Endothelial cell of umbilical vein (primary cell): ENCODE measurements around the gene CUBN. TPM values are rescaled to one million over a fixed set of nuclear protein-coding genes. Genes with fewer than 3 reads are reported as not detected.

Experiments used
- BruUV-seq: library from RNA; stranded (reverse); fragments of 400-500 nt; replicated peaks from 2 replicates; lab custom pipeline; 2021; lab: Mats Ljungman, UMichigan
- CTCF ChIA-PET: fragments of 300-600, 350-600 bp; sonication (Branson Sonifier 250); formaldehyde crosslinking; loops from one replicate; lab custom pipeline; 2021; ENCODE audit warnings: antibody characterized with exemption, inconsistent platforms; lab: Charles Lee
- POLR2A ChIA-PET: fragments of 300-600, 350-600 bp; sonication (Branson Sonifier 250); formaldehyde crosslinking; loops from one replicate; lab custom pipeline; 2021; ENCODE audit warnings: antibody characterized with exemption, inconsistent platforms; lab: Charles Lee
- DNase-seq: peaks from one replicate; pipeline ENCODE4 v3.0.0-alpha.2; 2011; ENCODE audit warnings: low read depth, low spot score
- FAIRE-seq: peaks from 2 replicates; lab custom pipeline; 2011; peaks lifted over from hg19 to GRCh38; lab: Jason Lieb, UNC
- H2AFZ ChIP-seq: 2 replicates; pipeline ENCODE4 v1.6.0; 2012; ENCODE audit warnings: low read depth, low read length, control low read depth, inconsistent platforms
- H3K27ac ChIP-seq: 2 replicates; pipeline ENCODE4 v1.5.1; 2011; ENCODE audit warnings: low read depth, mild to moderate bottlenecking, control low read depth, low read length, moderate library complexity; ENCODE audit not compliant: insufficient read depth
- H3K27me3 ChIP-seq, 2 experiments: 2 replicates each; pipeline versions ENCODE4 v1.6.0 to v1.6.1; 2011; ENCODE audit warnings: low read length in 2 of 2, mixed read lengths in 1 of 2; ENCODE audit not compliant: control insufficient read depth in 2 of 2, insufficient read depth in 2 of 2
- H3K36me3 ChIP-seq, 2 experiments: 2 replicates in 1 of 2; 3 replicates in 1 of 2; pipeline ENCODE4 v1.5.1; 2011; ENCODE audit warnings: low read length in 2 of 2, mild to moderate bottlenecking in 1 of 2, moderate library complexity in 1 of 2; ENCODE audit not compliant: control insufficient read depth in 2 of 2, insufficient read depth in 2 of 2; ENCODE audit errors: extremely low read depth in 1 of 2
- H3K4me1 ChIP-seq: 3 replicates; pipeline ENCODE4 v1.5.1; 2011; ENCODE audit warnings: mild to moderate bottlenecking, low read length; ENCODE audit not compliant: control insufficient read depth, insufficient read depth; ENCODE audit errors: extremely low read depth
- H3K4me2 ChIP-seq: 2 replicates; pipeline ENCODE4 v1.6.1; 2011; ENCODE audit warnings: low read length, control low read depth, mixed read lengths; ENCODE audit not compliant: insufficient read depth
- H3K4me3 ChIP-seq, 3 experiments: fragments of 200-600 bp in 1 of 3; sonication (generic), shearing (Covaris generic) in 1 of 3; replicated peaks in 1 of 3; 2 replicates each; pipeline ENCODE4 v1.5.1; 2011 to 2016; ENCODE audit warnings: control low read depth in 3 of 3, low read length in 3 of 3, mild to moderate bottlenecking in 2 of 3, inconsistent platforms in 1 of 3, low read depth in 1 of 3, moderate library complexity in 1 of 3; ENCODE audit not compliant: insufficient read depth in 1 of 3
- H3K79me2 ChIP-seq: 2 replicates; pipeline ENCODE4 v1.6.0; 2012; ENCODE audit warnings: low read length, inconsistent platforms; ENCODE audit not compliant: control insufficient read depth, insufficient read depth
- H3K9ac ChIP-seq: replicated peaks from 2 replicates; pipeline ENCODE3; 2011; ENCODE audit warnings: low read length, control low read depth; ENCODE audit not compliant: insufficient read depth; ENCODE audit errors: extremely low read depth
- H3K9me1 ChIP-seq: replicated peaks from 3 replicates; pipeline ENCODE4 v1.6.0; 2011; ENCODE audit warnings: mild to moderate bottlenecking, low read length; ENCODE audit not compliant: control insufficient read depth, insufficient read depth; ENCODE audit errors: extremely low read depth
- H3K9me3 ChIP-seq: replicated peaks from 2 replicates; pipeline ENCODE4 v1.5.1; 2012; ENCODE audit warnings: low read length, inconsistent platforms; ENCODE audit not compliant: control insufficient read depth, insufficient read depth
- H4K20me1 ChIP-seq: replicated peaks from 2 replicates; pipeline ENCODE3; 2011; ENCODE audit warnings: mild to moderate bottlenecking, low read length; ENCODE audit not compliant: control insufficient read depth, insufficient read depth; ENCODE audit errors: extremely low read depth
- EZH2 ChIP-seq: IDR thresholded peaks from 2 replicates; pipeline ENCODE4 v1.6.1; 2012; ENCODE audit warnings: borderline replicate concordance, low read depth, mild to moderate bottlenecking, moderate library complexity, low read length, inconsistent platforms; ENCODE audit not compliant: severe bottlenecking
- FOS ChIP-seq: IDR thresholded peaks from 2 replicates; pipeline ENCODE4 v1.6.1; 2011; ENCODE audit warnings: mild to moderate bottlenecking, low read length, moderate library complexity, borderline replicate concordance; ENCODE audit not compliant: insufficient read depth
- GATA2 ChIP-seq: IDR thresholded peaks from 2 replicates; pipeline ENCODE4 v1.7.0; 2011; ENCODE audit warnings: low read depth, mild to moderate bottlenecking, moderate library complexity, mixed read lengths, low read length; ENCODE audit not compliant: insufficient read length, insufficient read depth
- JUN ChIP-seq: IDR thresholded peaks from 2 replicates; pipeline ENCODE4 v1.6.1; 2011; ENCODE audit warnings: borderline replicate concordance, low read depth; ENCODE audit not compliant: insufficient read length, insufficient read depth
- MYC ChIP-seq: IDR thresholded peaks from one replicate; pipeline ENCODE4 v1.6.1; 2011; ENCODE audit warnings: mild to moderate bottlenecking, low read depth, low read length
- POLR2A ChIP-seq: IDR thresholded peaks from 2 replicates; pipeline ENCODE4 v1.6.1; 2012; ENCODE audit warnings: low read depth, mild to moderate bottlenecking, control low read depth, low read length
- POLR2AphosphoS5 ChIP-seq: IDR thresholded peaks from 2 replicates; pipeline ENCODE4 v1.6.1; 2012; ENCODE audit warnings: low read depth, mild to moderate bottlenecking, control low read depth, low read length, moderate library complexity; ENCODE audit not compliant: insufficient read depth
- dilution Hi-C: fragments of 300-500 bp; cut with MboI; formaldehyde crosslinking; loops from one replicate; pipeline ENCODE4 v1.15.0; 2019; ENCODE audit warnings: low sequenced_read_pairs; ENCODE audit not compliant: extremely low pct_ligation_motif_present
- intact Hi-C: fragments of 100-400 bp; cut with micrococcal nuclease; formaldehyde crosslinking; loops from one replicate; pipeline ENCODE4 v1.10.0; 2022
- polyA plus RNA-seq, 4 experiments: library from polyadenylated mRNA; depleted of rRNA in 3 of 4; stranded (reverse) in 3 of 4; unstranded in 1 of 4; fragments of >200 nt; gene quantifications; 2 replicates each; pipeline versions ENCODE4 v1.2.1 to v1.2.3, GENCODE V29; 2011 to 2012; ENCODE audit warnings: missing spikeins in 1 of 4
- total RNA-seq: library from RNA; stranded (reverse); gene quantifications from 2 replicates; pipeline ENCODE4 v1.2.3, GENCODE V29; 2021
- TF ChIP-seq, protein P1 (sequence below), 2 donors: IDR thresholded peaks; 1 replicate in 1 of 2; 2 replicates in 1 of 2; pipeline ENCODE4 v1.5.1; 2011; ENCODE audit warnings: low read length in 2 of 2, mild to moderate bottlenecking in 2 of 2, moderate library complexity in 2 of 2, control low read depth in 1 of 2, inconsistent platforms in 1 of 2, low read depth in 1 of 2; ENCODE audit not compliant: insufficient read depth in 1 of 2; ENCODE audit errors: extremely low read depth in 1 of 2
- TF ChIP-seq, protein P2 (sequence below): IDR thresholded peaks from 2 replicates; pipeline ENCODE4 v1.6.1; 2011; ENCODE audit not compliant: insufficient read depth, insufficient read length

CUBN gene
- total and polyA plus RNA-seq, 2 donors (not counting 3 experiments of a cell fraction or from before 2014, with no cell fraction given), result 2.7 to 4.6 TPM

DNA sequence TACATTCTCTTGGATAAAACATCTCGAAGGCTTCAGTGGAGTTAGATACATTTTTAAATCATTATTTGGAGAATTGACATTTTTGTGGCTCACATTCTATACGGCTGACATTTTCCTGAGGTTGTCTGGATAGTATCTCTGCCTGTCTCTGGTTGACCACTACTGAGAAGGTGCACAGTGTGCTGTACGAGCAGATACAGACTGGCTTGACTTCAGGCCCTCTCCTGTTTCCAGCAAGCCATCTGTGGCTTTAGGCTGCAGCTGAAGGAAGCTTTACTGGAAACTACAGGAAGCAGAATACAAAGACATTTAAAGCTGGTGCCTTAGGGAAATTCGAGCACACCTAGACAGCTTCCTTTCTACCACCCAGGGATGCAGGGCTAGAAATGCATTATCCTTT, 273.0 kb downstream of the CUBN start:
- Histone ChIP-seq H3K36me3 (no peaks in the 10 kb centered on the region), H3K4me1 (peaks cover 23% of the 10 kb centered on the region), H3K9me3 (no peaks in the 10 kb centered on the region), H3K27me3 (no peaks in the 10 kb centered on the region), H2AFZ (peak overlapping the region; percentile 48), H3K79me2 (no peaks in the 10 kb centered on the region), H3K9ac (no peak overlapping the region), H4K20me1 (no peaks in the 10 kb centered on the region), H3K27ac (peak overlapping the region; percentile 12), H3K9me1 (no peaks in the 10 kb centered on the region), H3K4me2 (no peak overlapping the region), H3K4me3 (no peak overlapping the region)
- intact Hi-C loops (loop anchor here (1.0 kb wide), 1 partner anchor 131 kb away; no protein-coding TSS in a partner anchor), dilution Hi-C loops (no loop called here)
- DNase-seq (peak; percentile 66), FAIRE-seq (peak; percentile 70)
- BruUV-seq, result no TSS peak
- TF ChIP-seq MYC (no peak), FOS (no peak), EZH2 (no peak)
- ChIA-PET POLR2A (interaction anchor here (1.4 kb wide), 1 partner anchor 345 kb away, joined by 3 read pairs; the partner anchor contains the start of gene TRDMT1), CTCF (interaction anchor here (1.0 to 1.6 kb wide), 3 partner anchors 35 to 374 kb away, joined by 3 to 5 read pairs (median 3); no protein-coding TSS in a partner anchor)

DNA sequence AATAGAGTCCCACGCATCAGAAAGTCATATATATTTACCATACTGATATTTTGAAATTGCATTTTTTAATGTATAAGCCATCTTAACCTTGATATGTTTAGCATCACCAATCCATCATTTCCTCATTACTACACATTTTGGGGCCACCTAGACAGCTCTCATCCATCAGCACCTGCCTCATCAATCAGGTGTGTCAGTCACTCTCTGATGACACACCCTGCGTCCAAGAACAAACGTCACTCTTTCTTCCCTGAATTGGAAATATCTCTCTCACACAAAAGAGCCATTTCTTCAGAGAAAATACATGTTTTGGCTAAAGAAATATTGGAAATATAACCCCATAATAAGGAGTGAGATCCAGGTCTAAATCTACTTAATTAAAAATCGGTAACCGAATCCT, 273.5 kb downstream of the CUBN start:
- no peak overlapping the region for H3K27ac ChIP-seq
- no peak overlapping the region for H2AFZ ChIP-seq
- H3K27me3 ChIP-seq, result no peaks in the 10 kb centered on the region
- H3K4me2 ChIP-seq, result no peak overlapping the region
- DNase-seq (no peak), FAIRE-seq (no peak)
- no peaks in the 10 kb centered on the region for H3K79me2 ChIP-seq
- intact Hi-C loops, result loop anchor here (1.0 kb wide), 1 partner anchor 131 kb away; no protein-coding TSS in a partner anchor
- no peaks in the 10 kb centered on the region for H3K36me3 ChIP-seq
- no peak overlapping the region for H3K4me3 ChIP-seq
- no TSS peak for BruUV-seq
- no peak for TF ChIP-seq EZH2
- TF ChIP-seq POLR2AphosphoS5, result no peak
- no peak for TF ChIP-seq JUN
- no peak for TF ChIP-seq GATA2
- TF ChIP-seq, protein P1, sequence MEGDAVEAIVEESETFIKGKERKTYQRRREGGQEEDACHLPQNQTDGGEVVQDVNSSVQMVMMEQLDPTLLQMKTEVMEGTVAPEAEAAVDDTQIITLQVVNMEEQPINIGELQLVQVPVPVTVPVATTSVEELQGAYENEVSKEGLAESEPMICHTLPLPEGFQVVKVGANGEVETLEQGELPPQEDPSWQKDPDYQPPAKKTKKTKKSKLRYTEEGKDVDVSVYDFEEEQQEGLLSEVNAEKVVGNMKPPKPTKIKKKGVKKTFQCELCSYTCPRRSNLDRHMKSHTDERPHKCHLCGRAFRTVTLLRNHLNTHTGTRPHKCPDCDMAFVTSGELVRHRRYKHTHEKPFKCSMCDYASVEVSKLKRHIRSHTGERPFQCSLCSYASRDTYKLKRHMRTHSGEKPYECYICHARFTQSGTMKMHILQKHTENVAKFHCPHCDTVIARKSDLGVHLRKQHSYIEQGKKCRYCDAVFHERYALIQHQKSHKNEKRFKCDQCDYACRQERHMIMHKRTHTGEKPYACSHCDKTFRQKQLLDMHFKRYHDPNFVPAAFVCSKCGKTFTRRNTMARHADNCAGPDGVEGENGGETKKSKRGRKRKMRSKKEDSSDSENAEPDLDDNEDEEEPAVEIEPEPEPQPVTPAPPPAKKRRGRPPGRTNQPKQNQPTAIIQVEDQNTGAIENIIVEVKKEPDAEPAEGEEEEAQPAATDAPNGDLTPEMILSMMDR (IDR thresholded peaks at IDR 0.05; ENCODE audit: extremely low read depth in 1 of 2, insufficient read depth in 1 of 2, low read depth in 1 of 2, low read length in 2 of 2), result no peak
- no peak for TF ChIP-seq MYC
- TF ChIP-seq, protein P2, sequence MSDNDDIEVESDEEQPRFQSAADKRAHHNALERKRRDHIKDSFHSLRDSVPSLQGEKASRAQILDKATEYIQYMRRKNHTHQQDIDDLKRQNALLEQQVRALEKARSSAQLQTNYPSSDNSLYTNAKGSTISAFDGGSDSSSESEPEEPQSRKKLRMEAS, result no peak
- no peak for TF ChIP-seq FOS
- no peak for TF ChIP-seq POLR2A
- H3K9me1 ChIP-seq, result no peaks in the 10 kb centered on the region
- ChIA-PET POLR2A (no interaction called here), CTCF (interaction anchor here (1.0 to 1.6 kb wide), 3 partner anchors 35 to 375 kb away, joined by 3 to 5 read pairs (median 3); no protein-coding TSS in a partner anchor)
- dilution Hi-C loops, result no loop called here
- H3K9me3 ChIP-seq, result no peaks in the 10 kb centered on the region
- H4K20me1 ChIP-seq, result no peaks in the 10 kb centered on the region
- peaks cover 23% of the 10 kb centered on the region for H3K4me1 ChIP-seq
- H3K9ac ChIP-seq, result no peak overlapping the region
